NCI-H1436 (cell line): ENCODE measurements around the gene MRPL28.
A peak's percentile ranks its signal among the peaks of the same experiment; 100 is the strongest.
"Not testable (repeated sequence)": the region's sequence is repeated elsewhere in the genome, so short reads cannot be mapped to it uniquely, and the experiment has no call there.

Experiments
- DNase-seq: peaks from one replicate; lab custom pipeline; 2025; lab: John Stamatoyannopoulos, UW

MRPL28 gene

GRCh38 chr16:359067-359763 lies 11.1 kb downstream of the MRPL28 start:
- DNase-seq = no peak

- DNase-seq = no peak
Measured at GRCh38 chr16:356741-357140, 13.6 kb downstream of the MRPL28 start.

- DNase-seq = no peak
Measured at GRCh38 chr16:354971-355461, 15.3 kb downstream of the MRPL28 start.

GRCh38 chr16:354291-354881 lies 16.0 kb downstream of the MRPL28 start:
- no peak for DNase-seq

GRCh38 chr16:353404-354290 lies 16.7 kb downstream of the MRPL28 start:
- DNase-seq = no peak

- DNase-seq = peak; percentile 98
Measured at GRCh38 chr16:352547-353403, 17.6 kb downstream of the MRPL28 start, which contains the start of gene AXIN1. Gene AXIN1 (minus strand): TSS chr16:352723. CDS start chr16:347025, 5,698 bp downstream.

GRCh38 chr16:351804-352520 lies 18.4 kb downstream of the MRPL28 start:
- DNase-seq = no peak

- no peak for DNase-seq
Measured at GRCh38 chr16:350203-350602, 20.1 kb downstream of the MRPL28 start.

- no peak for DNase-seq
Measured at GRCh38 chr16:349211-349610, 21.1 kb downstream of the MRPL28 start.

GRCh38 chr16:348495-348894 lies 21.8 kb downstream of the MRPL28 start:
- DNase-seq = not testable (repeated sequence)

GRCh38 chr16:347203-347602 lies 23.1 kb downstream of the MRPL28 start:
- DNase-seq = no peak

- no peak for DNase-seq
Measured at GRCh38 chr16:346587-346986, 23.8 kb downstream of the MRPL28 start.

- no peak for DNase-seq
Measured at GRCh38 chr16:345772-346171, 24.6 kb downstream of the MRPL28 start.

GRCh38 chr16:342455-343213 lies 27.7 kb downstream of the MRPL28 start:
- DNase-seq = no peak

- DNase-seq = not testable (repeated sequence)
Measured at GRCh38 chr16:341974-342336, 28.4 kb downstream of the MRPL28 start.

GRCh38 chr16:341095-341973 lies 29.0 kb downstream of the MRPL28 start:
- not testable (repeated sequence) for DNase-seq

- DNase-seq = no peak
Measured at GRCh38 chr16:340370-341091, 29.8 kb downstream of the MRPL28 start.

- DNase-seq = no peak
Measured at GRCh38 chr16:339680-340079, 30.7 kb downstream of the MRPL28 start.
